Measurements from ENCODE around the gene HELZ. TPM values are rescaled to one million over a fixed set of nuclear protein-coding genes. Genes with fewer than 3 reads are reported as not detected.

The HELZ gene
- total and polyA plus RNA-seq, 2 donors (not counting 1 experiment from before 2014, with no cell fraction given), result 10.4 to 97.8 TPM

- DNase-seq (no peak), ATAC-seq (ENCODE audit: low read depth) (no peak)
- Histone ChIP-seq H3K4me2 (replicated peaks; ENCODE audit: low read depth, low read length, poor library complexity, severe bottlenecking) (no peak overlapping the region), H3K36me3 (replicated peaks in 1 of 2; ENCODE audit: control extremely low read depth in 1 of 2, control insufficient read depth in 1 of 2, extremely low read depth in 1 of 2, insufficient read depth in 2 of 2, low read length in 1 of 2) (peaks cover 3 to 15% of the 10 kb centered on the region in 2 experiments), H3K27ac (ENCODE audit: low read length in 2 of 2) (no peak overlapping the region), H3K4me1 (ENCODE audit: control insufficient read depth in 2 of 2, insufficient read depth in 2 of 2, low read length in 2 of 2) (no peaks in the 10 kb centered on the region), H3K4me3 (ENCODE audit: control extremely low read depth in 1 of 5, extremely low read depth in 1 of 5, insufficient read depth in 1 of 5, low read depth in 2 of 5, low read length in 4 of 5) (no peak overlapping the region), H3K9ac (ENCODE audit: low read length) (no peak overlapping the region), H3K79me2 (ENCODE audit: control insufficient read depth, insufficient read depth, low read length) (no peaks in the 10 kb centered on the region), H2AFZ (ENCODE audit: insufficient read depth, low read depth, low read length, poor library complexity, severe bottlenecking) (no peak overlapping the region), H3K27me3 (replicated peaks in 1 of 4; ENCODE audit: control extremely low read depth in 1 of 4, control insufficient read depth in 3 of 4, insufficient read depth in 4 of 4, low read length in 3 of 4) (no peaks in the 10 kb centered on the region), H4K20me1 (ENCODE audit: control insufficient read depth, insufficient read depth, low read length, poor library complexity, severe bottlenecking) (no peaks in the 10 kb centered on the region), H3K9me3 (ENCODE audit: control extremely low read depth in 1 of 3, control insufficient read depth in 2 of 3, insufficient read depth in 1 of 3, low read length in 2 of 3) (no peaks in the 10 kb centered on the region)
- no peaks in the 10 kb centered on the region for H3K4me1 Mint-ChIP-seq
- no peak for TF ChIP-seq CTCF (IDR thresholded peaks at IDR 0.05)
- TF ChIP-seq EZH2 (IDR thresholded peaks at IDR 0.05; ENCODE audit: borderline replicate concordance, insufficient read depth, low read depth, low read length, poor library complexity, severe bottlenecking), result no peak
- WGBS (ENCODE audit: insufficient coverage), result 89% methylated on average over 1 of the region's 3 CpGs
- H3K9me3 Mint-ChIP-seq (ENCODE audit: insufficient read depth), result no peaks in the 10 kb centered on the region
- no peak overlapping the region for H3K4me3 Mint-ChIP-seq
- ChIA-PET POLR2A (no interaction called here), CTCF (no interaction called here)
- no peaks in the 10 kb centered on the region for H3K27me3 Mint-ChIP-seq
- no peak overlapping the region for H3K27ac Mint-ChIP-seq
- intact Hi-C loops (cut with micrococcal nuclease), result no loop called here
Measured at GRCh38 chr17:67072885-67073284, 172.1 kb downstream of the HELZ start.

- Mint-ChIP-seq H3K27me3 (no peaks in the 10 kb centered on the region), H3K9me3 (ENCODE audit: insufficient read depth) (no peaks in the 10 kb centered on the region), H3K4me1 (no peaks in the 10 kb centered on the region), H3K27ac (no peak overlapping the region), H3K4me3 (no peak overlapping the region)
- Histone ChIP-seq H3K9ac (ENCODE audit: low read length) (no peak overlapping the region), H3K79me2 (ENCODE audit: control insufficient read depth, insufficient read depth, low read length) (no peaks in the 10 kb centered on the region), H3K4me3 (ENCODE audit: control extremely low read depth in 1 of 5, extremely low read depth in 1 of 5, insufficient read depth in 1 of 5, low read depth in 2 of 5, low read length in 4 of 5) (no peak overlapping the region), H4K20me1 (ENCODE audit: control insufficient read depth, insufficient read depth, low read length, poor library complexity, severe bottlenecking) (no peaks in the 10 kb centered on the region), H3K4me1 (ENCODE audit: control insufficient read depth in 2 of 2, insufficient read depth in 2 of 2, low read length in 2 of 2) (no peaks in the 10 kb centered on the region), H3K9me3 (ENCODE audit: control extremely low read depth in 1 of 3, control insufficient read depth in 2 of 3, insufficient read depth in 1 of 3, low read length in 2 of 3) (no peaks in the 10 kb centered on the region), H3K27ac (ENCODE audit: low read length in 2 of 2) (no peak overlapping the region), H2AFZ (ENCODE audit: insufficient read depth, low read depth, low read length, poor library complexity, severe bottlenecking) (no peak overlapping the region), H3K27me3 (replicated peaks in 1 of 4; ENCODE audit: control extremely low read depth in 1 of 4, control insufficient read depth in 3 of 4, insufficient read depth in 4 of 4, low read length in 3 of 4) (no peaks in the 10 kb centered on the region), H3K4me2 (replicated peaks; ENCODE audit: low read depth, low read length, poor library complexity, severe bottlenecking) (no peak overlapping the region), H3K36me3 (replicated peaks in 1 of 2; ENCODE audit: control extremely low read depth in 1 of 2, control insufficient read depth in 1 of 2, extremely low read depth in 1 of 2, insufficient read depth in 2 of 2, low read length in 1 of 2) (peaks cover 4 to 8% of the 10 kb centered on the region in 2 experiments)
- intact Hi-C loops (cut with micrococcal nuclease), result no loop called here
- ChIA-PET CTCF (no interaction called here), POLR2A (no interaction called here)
- TF ChIP-seq EZH2 (IDR thresholded peaks at IDR 0.05; ENCODE audit: borderline replicate concordance, insufficient read depth, low read depth, low read length, poor library complexity, severe bottlenecking) (no peak), CTCF (IDR thresholded peaks at IDR 0.05) (no peak)
- DNase-seq (no peak), ATAC-seq (ENCODE audit: low read depth) (no peak)
Measured at GRCh38 chr17:67071595-67071994, 173.4 kb downstream of the HELZ start.

Data from B cell (primary cell).